Heart left ventricle (tissue), 13 donors: ENCODE measurements around the gene CAVIN4.

Source experiments
- POLR2A ChIP-seq, 2 donors: fragments of 450-650 bp; IDR thresholded peaks; one replicate each; pipeline ENCODE4 v1.6.1; 2017; ENCODE audit warnings: antibody characterized with exemption in 2 of 2, mild to moderate bottlenecking in 2 of 2, moderate library complexity in 2 of 2
- TF ChIP-seq, protein P1 (sequence below), 12 donors: fragments of 200-600 bp; sonication (generic) in 4 of 12; IDR thresholded peaks; one replicate each; pipeline versions ENCODE4 v1.5.0 to v1.8.0; 2018 to 2022; ENCODE audit warnings: antibody characterized with exemption in 12 of 12, mild to moderate bottlenecking in 5 of 12
- donor health status: ischemic (EF 13 %, LVEDD 7.1; RV severe dilation, severe dysfunction).
- donor health status: DM: no; HTN: yes; CAD: no.
- donor health status: DM: no; HTN: no; CAD: no.
- donor health status: ischemic (EF 25% LVEDD 6.9; RV normal size, moderate dysfunction).
- donor health status: ischemic (EF 25% LVEDD 5.7; RV mildly dilated, moderate dysfunction).
- donor health status: ischemic (EF 35%, LVEDD 5.7; RV mildly dilated, moderate dysfunction).
- donor health status: nonischemic (EF 11% LVEDD 7.7; RV severe dilation, severe dysfunction).
- donor health status: DM: yes; HTN: yes; CAD: no.
- donor health status: PGD.
- donor health status: ischemic (EF 29% LVEDD 5.4; RV normal size, mild dysfunction).
- donor health status: nonischemic (EF 23%, LVEDD 6.1; RV moderate dilation, normal function).

DNA sequence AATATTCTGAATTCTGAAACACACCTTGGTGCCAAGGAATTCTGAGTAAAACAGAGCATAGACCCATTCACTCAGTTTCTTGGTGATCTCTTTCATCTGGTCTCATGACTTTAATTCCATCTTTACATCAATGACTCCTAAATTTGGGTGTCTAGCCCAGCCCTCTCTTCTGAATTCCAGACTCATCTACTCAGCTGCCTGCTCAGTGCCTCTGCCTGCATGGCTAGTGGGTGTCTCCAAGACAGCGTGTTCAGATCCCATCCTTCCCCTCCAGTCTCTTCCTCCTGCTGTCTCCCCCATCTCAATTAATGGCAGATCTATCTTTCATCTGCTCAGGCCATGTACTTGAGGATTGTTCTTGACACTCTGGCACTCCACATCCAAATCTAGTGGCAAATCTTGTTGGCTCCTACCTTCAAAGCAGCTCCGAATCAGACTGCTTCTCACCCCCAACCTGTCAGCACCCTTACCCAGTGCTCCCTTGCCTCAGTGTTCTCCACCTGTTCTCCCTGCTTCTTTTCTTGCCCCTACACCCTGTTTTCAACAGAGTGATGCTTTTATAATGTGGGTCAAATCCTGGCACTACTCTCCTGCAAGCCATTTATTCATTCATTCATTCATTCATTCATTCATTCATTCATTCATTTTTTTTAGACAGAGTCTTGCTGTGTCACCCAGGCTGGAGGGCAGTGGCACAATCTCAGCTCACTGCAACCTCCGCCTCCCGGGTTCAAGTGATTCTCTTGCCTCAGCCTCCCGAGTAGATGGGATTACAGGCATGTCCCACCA lies 5.3 kb downstream of the CAVIN4 start:
- TF ChIP-seq, protein P1, sequence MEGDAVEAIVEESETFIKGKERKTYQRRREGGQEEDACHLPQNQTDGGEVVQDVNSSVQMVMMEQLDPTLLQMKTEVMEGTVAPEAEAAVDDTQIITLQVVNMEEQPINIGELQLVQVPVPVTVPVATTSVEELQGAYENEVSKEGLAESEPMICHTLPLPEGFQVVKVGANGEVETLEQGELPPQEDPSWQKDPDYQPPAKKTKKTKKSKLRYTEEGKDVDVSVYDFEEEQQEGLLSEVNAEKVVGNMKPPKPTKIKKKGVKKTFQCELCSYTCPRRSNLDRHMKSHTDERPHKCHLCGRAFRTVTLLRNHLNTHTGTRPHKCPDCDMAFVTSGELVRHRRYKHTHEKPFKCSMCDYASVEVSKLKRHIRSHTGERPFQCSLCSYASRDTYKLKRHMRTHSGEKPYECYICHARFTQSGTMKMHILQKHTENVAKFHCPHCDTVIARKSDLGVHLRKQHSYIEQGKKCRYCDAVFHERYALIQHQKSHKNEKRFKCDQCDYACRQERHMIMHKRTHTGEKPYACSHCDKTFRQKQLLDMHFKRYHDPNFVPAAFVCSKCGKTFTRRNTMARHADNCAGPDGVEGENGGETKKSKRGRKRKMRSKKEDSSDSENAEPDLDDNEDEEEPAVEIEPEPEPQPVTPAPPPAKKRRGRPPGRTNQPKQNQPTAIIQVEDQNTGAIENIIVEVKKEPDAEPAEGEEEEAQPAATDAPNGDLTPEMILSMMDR (IDR thresholded peaks at IDR 0.05) = no peak
- no peak for TF ChIP-seq POLR2A (IDR thresholded peaks at IDR 0.05)
